ENCODE data around the gene ADTRP. TPM values are rescaled to one million over a fixed set of nuclear protein-coding genes. Genes with fewer than 3 reads are reported as not detected.
A peak's percentile ranks its signal among the peaks of the same experiment; 100 is the strongest.

Gene ADTRP
- total and polyA plus RNA-seq, 2 donors (not counting 1 experiment from before 2014, with no cell fraction given) = 0.18 to 1.2 TPM

DNA sequence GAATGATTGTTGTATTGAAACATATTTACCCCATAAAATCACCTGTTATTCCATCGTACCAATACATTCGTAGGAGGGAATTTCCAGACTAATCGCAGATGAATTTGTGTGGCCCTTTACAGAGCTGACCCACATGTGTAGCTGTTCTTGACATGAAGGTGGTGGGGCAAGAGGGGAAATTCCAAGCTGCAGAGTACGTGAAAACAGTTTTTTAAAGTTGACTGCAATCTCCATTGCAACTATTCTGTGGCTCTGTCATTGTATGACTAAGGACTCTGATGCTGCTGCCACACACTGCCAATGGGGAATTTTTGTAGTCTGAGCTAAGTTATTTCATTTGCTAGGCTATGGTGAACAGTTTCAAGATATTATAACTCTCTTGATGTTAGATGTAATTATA is 46.4 kb upstream of the ADTRP start:
- H3K4me1 Mint-ChIP-seq = peaks cover 30% of the 10 kb centered on the region
- ChIA-PET CTCF (interaction anchor here (1.0 to 1.6 kb wide), 2 partner anchors 11 to 408 kb away, joined by 3 to 7 read pairs; no protein-coding TSS in a partner anchor), POLR2A (interaction anchor here (0.9 kb wide), 1 partner anchor 188 kb away, joined by 5 read pairs; no protein-coding TSS in a partner anchor)
- TF ChIP-seq, protein P1, sequence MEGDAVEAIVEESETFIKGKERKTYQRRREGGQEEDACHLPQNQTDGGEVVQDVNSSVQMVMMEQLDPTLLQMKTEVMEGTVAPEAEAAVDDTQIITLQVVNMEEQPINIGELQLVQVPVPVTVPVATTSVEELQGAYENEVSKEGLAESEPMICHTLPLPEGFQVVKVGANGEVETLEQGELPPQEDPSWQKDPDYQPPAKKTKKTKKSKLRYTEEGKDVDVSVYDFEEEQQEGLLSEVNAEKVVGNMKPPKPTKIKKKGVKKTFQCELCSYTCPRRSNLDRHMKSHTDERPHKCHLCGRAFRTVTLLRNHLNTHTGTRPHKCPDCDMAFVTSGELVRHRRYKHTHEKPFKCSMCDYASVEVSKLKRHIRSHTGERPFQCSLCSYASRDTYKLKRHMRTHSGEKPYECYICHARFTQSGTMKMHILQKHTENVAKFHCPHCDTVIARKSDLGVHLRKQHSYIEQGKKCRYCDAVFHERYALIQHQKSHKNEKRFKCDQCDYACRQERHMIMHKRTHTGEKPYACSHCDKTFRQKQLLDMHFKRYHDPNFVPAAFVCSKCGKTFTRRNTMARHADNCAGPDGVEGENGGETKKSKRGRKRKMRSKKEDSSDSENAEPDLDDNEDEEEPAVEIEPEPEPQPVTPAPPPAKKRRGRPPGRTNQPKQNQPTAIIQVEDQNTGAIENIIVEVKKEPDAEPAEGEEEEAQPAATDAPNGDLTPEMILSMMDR (IDR thresholded peaks at IDR 0.05) = no peak
- no peak for TF ChIP-seq EZH2 (IDR thresholded peaks at IDR 0.05; ENCODE audit: borderline replicate concordance, insufficient read depth, low read depth, low read length, poor library complexity, severe bottlenecking)
- peak; percentile 56 for ATAC-seq (ENCODE audit: low read depth)
- Histone ChIP-seq H3K9ac (ENCODE audit: low read length) (no peak overlapping the region), H3K36me3 (replicated peaks in 1 of 2; ENCODE audit: control extremely low read depth in 1 of 2, control insufficient read depth in 1 of 2, extremely low read depth in 1 of 2, insufficient read depth in 2 of 2, low read length in 1 of 2) (no peaks in the 10 kb centered on the region), H4K20me1 (ENCODE audit: control insufficient read depth, insufficient read depth, low read length, poor library complexity, severe bottlenecking) (no peaks in the 10 kb centered on the region), H3K4me3 (ENCODE audit: control extremely low read depth in 1 of 5, extremely low read depth in 1 of 5, insufficient read depth in 1 of 5, low read depth in 2 of 5, low read length in 4 of 5) (no peak overlapping the region), H3K9me3 (ENCODE audit: control extremely low read depth in 1 of 3, control insufficient read depth in 2 of 3, insufficient read depth in 1 of 3, low read length in 2 of 3) (no peaks in the 10 kb centered on the region), H2AFZ (ENCODE audit: insufficient read depth, low read depth, low read length, poor library complexity, severe bottlenecking) (no peak overlapping the region), H3K79me2 (ENCODE audit: control insufficient read depth, insufficient read depth, low read length) (no peaks in the 10 kb centered on the region), H3K4me2 (replicated peaks; ENCODE audit: low read depth, low read length, poor library complexity, severe bottlenecking) (no peak overlapping the region), H3K4me1 (ENCODE audit: control insufficient read depth in 2 of 2, insufficient read depth in 2 of 2, low read length in 2 of 2) (peaks cover 14 to 16% of the 10 kb centered on the region in 2 donors), H3K27ac (ENCODE audit: low read length in 2 of 2) (no peak overlapping the region), H3K27me3 (replicated peaks in 1 of 4; ENCODE audit: control extremely low read depth in 1 of 4, control insufficient read depth in 3 of 4, insufficient read depth in 4 of 4, low read length in 3 of 4) (no peaks in the 10 kb centered on the region)
- no peak overlapping the region for H3K27ac Mint-ChIP-seq
- H3K4me3 Mint-ChIP-seq = no peak overlapping the region
- H3K27me3 Mint-ChIP-seq = no peaks in the 10 kb centered on the region
- H3K9me3 Mint-ChIP-seq (ENCODE audit: insufficient read depth) = no peaks in the 10 kb centered on the region
- intact Hi-C loops (cut with micrococcal nuclease) = loop anchor here (1.0 to 10.0 kb wide), 3 partner anchors 187 to 780 kb away; partner anchors contain the start of gene HIVEP1
- WGBS (ENCODE audit: insufficient coverage) = 50% methylated on average over 1 of the region's 4 CpGs
- peak; percentile 28 for DNase-seq

DNA sequence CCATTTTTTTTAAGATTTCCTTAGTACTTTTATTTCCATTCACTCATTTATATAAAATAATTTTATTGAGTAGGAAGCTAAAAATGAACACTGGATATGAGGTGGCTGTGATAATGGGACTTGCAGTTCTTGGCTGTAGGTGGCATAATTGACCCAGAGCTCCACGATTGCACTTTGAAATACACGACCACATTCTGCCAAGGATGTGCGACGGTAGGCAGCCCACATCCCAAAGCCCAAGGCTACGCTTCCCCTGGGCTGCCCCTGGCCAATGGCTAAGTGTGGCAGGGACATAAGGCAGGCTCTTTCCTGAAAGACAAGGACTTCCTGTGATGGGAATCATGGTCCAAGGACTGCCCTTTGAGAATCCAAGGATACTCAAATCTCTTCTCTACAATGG is 43.7 kb upstream of the ADTRP start:
- peaks cover 12% of the 10 kb centered on the region for H3K4me1 Mint-ChIP-seq
- Histone ChIP-seq H3K9ac (ENCODE audit: low read length) (no peak overlapping the region), H3K36me3 (replicated peaks in 1 of 2; ENCODE audit: control extremely low read depth in 1 of 2, control insufficient read depth in 1 of 2, extremely low read depth in 1 of 2, insufficient read depth in 2 of 2, low read length in 1 of 2) (no peaks in the 10 kb centered on the region), H3K4me3 (ENCODE audit: control extremely low read depth in 1 of 5, extremely low read depth in 1 of 5, insufficient read depth in 1 of 5, low read depth in 2 of 5, low read length in 4 of 5) (no peak overlapping the region), H3K9me3 (ENCODE audit: control extremely low read depth in 1 of 3, control insufficient read depth in 2 of 3, insufficient read depth in 1 of 3, low read length in 2 of 3) (no peaks in the 10 kb centered on the region), H3K4me2 (replicated peaks; ENCODE audit: low read depth, low read length, poor library complexity, severe bottlenecking) (no peak overlapping the region), H3K27ac (ENCODE audit: low read length in 2 of 2) (no peak overlapping the region), H3K79me2 (ENCODE audit: control insufficient read depth, insufficient read depth, low read length) (no peaks in the 10 kb centered on the region), H2AFZ (ENCODE audit: insufficient read depth, low read depth, low read length, poor library complexity, severe bottlenecking) (no peak overlapping the region), H3K4me1 (ENCODE audit: control insufficient read depth in 2 of 2, insufficient read depth in 2 of 2, low read length in 2 of 2) (peaks cover 0 to 3% of the 10 kb centered on the region in 2 donors), H4K20me1 (ENCODE audit: control insufficient read depth, insufficient read depth, low read length, poor library complexity, severe bottlenecking) (no peaks in the 10 kb centered on the region), H3K27me3 (replicated peaks in 1 of 4; ENCODE audit: control extremely low read depth in 1 of 4, control insufficient read depth in 3 of 4, insufficient read depth in 4 of 4, low read length in 3 of 4) (no peaks in the 10 kb centered on the region)
- TF ChIP-seq, protein P1 (IDR thresholded peaks at IDR 0.05) = peak; percentile 43
- no peak for TF ChIP-seq EZH2 (IDR thresholded peaks at IDR 0.05; ENCODE audit: borderline replicate concordance, insufficient read depth, low read depth, low read length, poor library complexity, severe bottlenecking)
- ChIA-PET POLR2A (interaction anchor here (0.6 kb wide), 1 partner anchor 931 kb away, joined by 6 read pairs; no protein-coding TSS in a partner anchor), CTCF (interaction anchor here (0.6 to 3.3 kb wide), 15 partner anchors 11 to 785 kb away, joined by 3 to 31 read pairs (median 4); no protein-coding TSS in a partner anchor)
- intact Hi-C loops (cut with micrococcal nuclease) = loop anchor here (1.0 to 10.0 kb wide), 3 partner anchors 190 to 782 kb away; partner anchors contain the start of gene HIVEP1
- WGBS (ENCODE audit: insufficient coverage) = 26% methylated on average over 5 of the region's 5 CpGs
- ATAC-seq (ENCODE audit: low read depth) (peak; percentile 41), DNase-seq (peak; percentile 51)
- no peaks in the 10 kb centered on the region for H3K9me3 Mint-ChIP-seq (ENCODE audit: insufficient read depth)
- H3K27ac Mint-ChIP-seq = no peak overlapping the region
- H3K27me3 Mint-ChIP-seq = no peaks in the 10 kb centered on the region
- H3K4me3 Mint-ChIP-seq = no peak overlapping the region

Data from B cell (primary cell).